ENCODE measurements around the gene TMTC4. TPM values are rescaled to one million over a fixed set of nuclear protein-coding genes. Genes with fewer than 3 reads are reported as not detected.

The TMTC4 gene
- total RNA-seq, 1 experiment from 2014 or later: 28.1 TPM

DNA sequence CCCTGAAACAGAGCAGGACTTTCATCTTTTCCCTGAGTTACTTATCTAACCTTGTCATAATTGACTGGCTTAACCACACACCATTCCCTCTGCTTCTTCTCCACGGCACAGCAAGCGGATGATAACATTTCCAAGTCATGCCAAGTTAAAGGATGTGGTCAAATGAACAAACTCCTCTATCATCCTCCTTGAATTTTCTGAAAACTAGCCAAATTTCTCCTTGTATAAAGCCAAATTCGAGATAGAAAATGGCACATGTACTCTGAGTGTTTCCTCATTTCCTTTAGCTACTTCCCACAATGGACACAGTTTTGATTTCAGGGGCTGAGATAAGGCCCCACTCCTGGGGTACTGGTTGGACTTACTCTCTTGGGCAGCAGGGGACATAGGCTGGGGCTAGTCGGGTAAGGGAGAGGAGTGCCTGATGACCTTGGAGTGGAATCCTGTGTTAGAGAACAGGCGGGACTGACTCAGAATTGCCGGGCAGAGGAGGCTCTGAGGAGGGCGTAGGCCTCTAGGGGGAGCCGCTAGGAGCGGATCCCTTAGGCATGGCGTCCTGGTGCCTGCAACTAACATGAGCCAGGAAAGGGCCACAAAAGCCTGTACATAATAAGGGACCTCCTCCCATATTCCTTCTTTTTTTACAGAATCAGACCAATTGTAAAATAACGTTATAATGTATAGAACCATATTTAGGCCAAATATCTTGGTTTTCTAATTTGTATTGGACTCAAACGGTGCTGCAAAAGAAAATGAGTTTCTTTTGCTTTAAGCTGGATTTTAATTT is 20.3 kb upstream of the TMTC4 start:
- WGBS (ENCODE audit: extremely low coverage, insufficient read length, low lambda C conversion rate): no CpG with 5 or more reads among the region's 12 CpGs
- Histone ChIP-seq H2AFZ (ENCODE audit: low read length) (no peak overlapping the region), H3K4me2 (ENCODE audit: insufficient read depth, insufficient read length, low read length) (no peak overlapping the region)

More for the DNA sequence above, 20.3 kb upstream of the TMTC4 start:
- Histone ChIP-seq H3K23me2 (ENCODE audit: insufficient read length, low read depth, low read length, poor library complexity, severe bottlenecking) (no peaks in the 10 kb centered on the region), H2BK20ac (ENCODE audit: low read depth, low read length, poor library complexity, severe bottlenecking) (no peak overlapping the region), H2AK5ac (ENCODE audit: insufficient read length, low read length) (no peak overlapping the region), H3K27me3 (ENCODE audit: insufficient read depth, low read length) (no peaks in the 10 kb centered on the region), H2BK120ac (ENCODE audit: low read depth, low read length, poor library complexity, severe bottlenecking) (no peak overlapping the region), H3K4me1 (ENCODE audit: insufficient read depth, low read length) (no peaks in the 10 kb centered on the region), H2BK5ac (ENCODE audit: insufficient read length, low read length) (no peak overlapping the region), H3K9me3 (ENCODE audit: control insufficient read depth, low read depth, low read length) (no peaks in the 10 kb centered on the region), H3K4ac (ENCODE audit: low read depth, low read length) (no peak overlapping the region), H3K14ac (ENCODE audit: insufficient read depth, low read length) (no peak overlapping the region), H2BK15ac (ENCODE audit: low read depth, low read length) (no peak overlapping the region), H3K79me2 (ENCODE audit: insufficient read depth, low read length) (no peaks in the 10 kb centered on the region), H3K9ac (ENCODE audit: extremely low read depth, insufficient read length, low read length) (no peak overlapping the region), H3T11ph (ENCODE audit: low read length) (no peak overlapping the region), H4K91ac (ENCODE audit: insufficient read length, low read depth, low read length) (no peak overlapping the region), H2BK12ac (ENCODE audit: insufficient read length, low read depth, low read length) (no peak overlapping the region), H3K27ac (ENCODE audit: insufficient read length, low read depth, low read length) (no peak overlapping the region), H3K18ac (ENCODE audit: insufficient read length, low read depth, low read length) (no peak overlapping the region), H4K5ac (ENCODE audit: insufficient read length, low read depth, low read length) (no peak overlapping the region), H3K79me1 (ENCODE audit: insufficient read depth, low read depth, low read length, poor library complexity, severe bottlenecking) (no peaks in the 10 kb centered on the region), H3K56ac (ENCODE audit: insufficient read length, low read depth, low read length) (no peak overlapping the region), H4K8ac (replicated peaks; ENCODE audit: insufficient read length, low read depth, low read length) (no peak overlapping the region), H3K23ac (ENCODE audit: insufficient read length, low read depth, low read length) (no peak overlapping the region), H4K20me1 (ENCODE audit: control insufficient read depth, insufficient read depth, insufficient read length) (no peaks in the 10 kb centered on the region)
- peaks cover 16 to 18% of the 10 kb centered on the region in 2 experiments for H3K9me3 Mint-ChIP-seq
- TF ChIP-seq, protein P1, sequence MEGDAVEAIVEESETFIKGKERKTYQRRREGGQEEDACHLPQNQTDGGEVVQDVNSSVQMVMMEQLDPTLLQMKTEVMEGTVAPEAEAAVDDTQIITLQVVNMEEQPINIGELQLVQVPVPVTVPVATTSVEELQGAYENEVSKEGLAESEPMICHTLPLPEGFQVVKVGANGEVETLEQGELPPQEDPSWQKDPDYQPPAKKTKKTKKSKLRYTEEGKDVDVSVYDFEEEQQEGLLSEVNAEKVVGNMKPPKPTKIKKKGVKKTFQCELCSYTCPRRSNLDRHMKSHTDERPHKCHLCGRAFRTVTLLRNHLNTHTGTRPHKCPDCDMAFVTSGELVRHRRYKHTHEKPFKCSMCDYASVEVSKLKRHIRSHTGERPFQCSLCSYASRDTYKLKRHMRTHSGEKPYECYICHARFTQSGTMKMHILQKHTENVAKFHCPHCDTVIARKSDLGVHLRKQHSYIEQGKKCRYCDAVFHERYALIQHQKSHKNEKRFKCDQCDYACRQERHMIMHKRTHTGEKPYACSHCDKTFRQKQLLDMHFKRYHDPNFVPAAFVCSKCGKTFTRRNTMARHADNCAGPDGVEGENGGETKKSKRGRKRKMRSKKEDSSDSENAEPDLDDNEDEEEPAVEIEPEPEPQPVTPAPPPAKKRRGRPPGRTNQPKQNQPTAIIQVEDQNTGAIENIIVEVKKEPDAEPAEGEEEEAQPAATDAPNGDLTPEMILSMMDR (conservative IDR thresholded peaks at IDR 0.05): peak; percentile 79
- H3K27ac Mint-ChIP-seq: no peak overlapping the region
- peaks cover 8% of the 10 kb centered on the region for H3K27me3 Mint-ChIP-seq (ENCODE audit: low read depth)
- peak; percentile 84 for DNase-seq
- H3K4me3 Mint-ChIP-seq: no peak overlapping the region
- peaks cover 7 to 14% (median 10%) of the 10 kb centered on the region in 3 experiments; a peak in 6 of 7 replicates for H3K36me3 Mint-ChIP-seq (ENCODE audit: insufficient read depth in 1 of 3, low read depth in 3 of 3)
- peaks cover 6 to 10% of the 10 kb centered on the region in 2 experiments for H3K4me1 Mint-ChIP-seq
